ENCODE measurements around the gene AJAP1.

- TF ChIP-seq CTCF (conservative IDR thresholded peaks at IDR 0.05 in 1 of 2, IDR thresholded peaks at IDR 0.05 in 1 of 2; ENCODE audit: low read depth in 1 of 2, low read length in 2 of 2) (no peak), EZH2 (IDR thresholded peaks at IDR 0.05; ENCODE audit: low read length, missing control alignments) (no peak)
Measured at GRCh38 chr1:4624801-4625200, 29.6 kb upstream of the AJAP1 start.

All from fibroblast of lung (primary cell).